Sigmoid colon (tissue), 7 donors: Measurements from ENCODE around the gene KLF11. TPM values are rescaled to one million over a fixed set of nuclear protein-coding genes. Genes with fewer than 3 reads are reported as not detected.

Experiments
- DNase-seq: peaks from one replicate; pipeline ENCODE4 v3.0.0-alpha.2; 2019
- H3K27ac ChIP-seq, 4 donors: fragments of 200-600 bp; sonication (generic); one replicate each; pipeline ENCODE4 v1.5.1; 2016 to 2019; ENCODE audit warnings: mild to moderate bottlenecking in 1 of 4
- H3K27me3 ChIP-seq, 3 donors: fragments of 200-600 bp; sonication (generic); one replicate each; pipeline ENCODE4 v1.5.1; 2019; ENCODE audit warnings: mild to moderate bottlenecking in 1 of 3
- H3K36me3 ChIP-seq, 4 donors: fragments of 200-600 bp; sonication (generic); one replicate each; pipeline ENCODE4 v1.5.1; 2016 to 2019
- H3K4me1 ChIP-seq, 4 donors: fragments of 200-600 bp; sonication (generic); one replicate each; pipeline ENCODE4 v1.5.1; 2017 to 2019
- H3K4me3 ChIP-seq, 4 donors: fragments of 200-600 bp; sonication (generic); one replicate each; pipeline ENCODE4 v1.5.1; 2017 to 2019; ENCODE audit warnings: mild to moderate bottlenecking in 2 of 4, moderate library complexity in 1 of 4
- H3K9me3 ChIP-seq, 4 donors: fragments of 200-600 bp in 3 of 4; sonication (generic) in 3 of 4; one replicate each; pipeline versions ENCODE4 v1.5.1 to v1.6.1; 2013 to 2019
- EP300 ChIP-seq, 4 donors: sonication (generic); formaldehyde crosslinking; IDR thresholded peaks; one replicate each; pipeline ENCODE4 v1.6.1; 2017; ENCODE audit warnings: antibody characterized with exemption in 4 of 4
- POLR2A ChIP-seq, 2 donors: fragments of 450-650 bp; IDR thresholded peaks; one replicate each; pipeline ENCODE4 v1.6.1; 2016; ENCODE audit warnings: antibody characterized with exemption in 2 of 2, mild to moderate bottlenecking in 2 of 2, moderate library complexity in 2 of 2
- POLR2AphosphoS5 ChIP-seq, 4 donors: sonication (generic); formaldehyde crosslinking; IDR thresholded peaks; one replicate each; pipeline ENCODE4 v1.6.1; 2017; ENCODE audit warnings: antibody characterized with exemption in 4 of 4
- WGBS, 2 donors: extraction: QIAGEN DNeasy Blood & Tissue Kit; methylation state at CpG; one replicate each; pipeline ENCODE4 v1.1.7; 2013; 5-methylcytosine and 5-hydroxymethylcytosine counted together
- intact Hi-C: fragments of 100-400 bp; cut with DNase I; formaldehyde crosslinking; loops from one replicate; pipeline ENCODE4 v1.15.1; 2023
- polyA plus RNA-seq, 3 donors: library from polyadenylated mRNA; stranded (reverse); fragments of 200-250 nt; gene quantifications; one replicate each; pipeline ENCODE4 v1.2.3, GENCODE V29; 2013
- total RNA-seq, 4 donors: library from RNA; depleted of rRNA; stranded (reverse); fragments of >200 nt; gene quantifications; one replicate each; pipeline ENCODE4 v1.1.0, GENCODE V29; 2016
- TF ChIP-seq, protein P1 (sequence below), 4 experiments: fragments of 450-650 bp in 3 of 4; fragments of 200-600 bp in 1 of 4; IDR thresholded peaks; one replicate each; pipeline ENCODE4 v1.5.1; 2016 to 2019; ENCODE audit warnings: antibody characterized with exemption in 4 of 4, mild to moderate bottlenecking in 3 of 4, moderate library complexity in 2 of 4
- donor health status: healthy with polysubstance abuse.
- donor health status: Bipolar disorder and iron deficiency.
- donor health status: healthy.

Gene KLF11
- total and polyA plus RNA-seq, 7 donors, result 3.9 to 41.3 (median 18.5) TPM

DNA sequence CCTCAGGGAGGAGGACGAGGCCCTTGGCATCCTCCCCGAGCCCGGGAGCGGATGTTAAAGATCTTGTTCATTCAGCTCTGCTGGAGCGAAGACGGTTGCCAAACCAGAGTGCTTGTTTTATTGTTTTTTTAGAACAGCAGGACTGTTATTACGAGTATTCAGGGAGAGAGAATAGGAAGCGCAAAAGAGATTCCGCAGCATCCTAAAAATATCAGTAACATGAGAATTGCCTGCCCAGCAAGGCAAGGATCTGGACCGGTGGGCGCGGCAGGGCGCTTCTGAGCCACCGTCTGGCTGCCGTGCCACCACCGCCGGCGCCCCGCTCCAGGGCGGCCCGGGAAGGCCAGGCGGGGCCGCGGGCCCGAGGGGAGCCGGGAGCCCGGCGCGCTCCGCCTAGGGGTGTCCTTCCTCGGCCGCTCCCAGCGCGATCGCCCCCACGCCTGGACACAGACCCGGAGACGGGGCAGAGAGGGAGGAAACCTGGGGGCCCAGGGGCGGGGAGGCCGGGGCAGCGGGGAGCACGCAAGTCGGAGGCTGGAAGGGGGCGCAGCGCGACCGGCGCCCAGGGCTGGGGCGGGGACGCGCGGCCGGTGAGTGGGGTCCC lies 36.0 kb downstream of the KLF11 start:
- H3K27me3 ChIP-seq, result peaks cover 0 to 2% (median 0%) of the 10 kb centered on the region in 3 donors
- peak; percentile 87 for DNase-seq
- H3K27ac ChIP-seq, result peak overlapping the region; percentile 92 to 97 (median 94)
- peak overlapping the region; percentile 45 to 83 (median 68) for H3K4me3 ChIP-seq
- TF ChIP-seq POLR2A (IDR thresholded peaks at IDR 0.05), result no peak
- TF ChIP-seq, protein P1, sequence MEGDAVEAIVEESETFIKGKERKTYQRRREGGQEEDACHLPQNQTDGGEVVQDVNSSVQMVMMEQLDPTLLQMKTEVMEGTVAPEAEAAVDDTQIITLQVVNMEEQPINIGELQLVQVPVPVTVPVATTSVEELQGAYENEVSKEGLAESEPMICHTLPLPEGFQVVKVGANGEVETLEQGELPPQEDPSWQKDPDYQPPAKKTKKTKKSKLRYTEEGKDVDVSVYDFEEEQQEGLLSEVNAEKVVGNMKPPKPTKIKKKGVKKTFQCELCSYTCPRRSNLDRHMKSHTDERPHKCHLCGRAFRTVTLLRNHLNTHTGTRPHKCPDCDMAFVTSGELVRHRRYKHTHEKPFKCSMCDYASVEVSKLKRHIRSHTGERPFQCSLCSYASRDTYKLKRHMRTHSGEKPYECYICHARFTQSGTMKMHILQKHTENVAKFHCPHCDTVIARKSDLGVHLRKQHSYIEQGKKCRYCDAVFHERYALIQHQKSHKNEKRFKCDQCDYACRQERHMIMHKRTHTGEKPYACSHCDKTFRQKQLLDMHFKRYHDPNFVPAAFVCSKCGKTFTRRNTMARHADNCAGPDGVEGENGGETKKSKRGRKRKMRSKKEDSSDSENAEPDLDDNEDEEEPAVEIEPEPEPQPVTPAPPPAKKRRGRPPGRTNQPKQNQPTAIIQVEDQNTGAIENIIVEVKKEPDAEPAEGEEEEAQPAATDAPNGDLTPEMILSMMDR (IDR thresholded peaks at IDR 0.05), result no peak
- TF ChIP-seq POLR2AphosphoS5 (IDR thresholded peaks at IDR 0.05), result no peak
- no peak for TF ChIP-seq EP300 (IDR thresholded peaks at IDR 0.05)
- 1% methylated on average over 53 of the region's 53 CpGs for WGBS, 2 donors
- H3K9me3 ChIP-seq, result no peaks in the 10 kb centered on the region
- H3K36me3 ChIP-seq, result no peaks in the 10 kb centered on the region
- H3K4me1 ChIP-seq, result peaks cover 0 to 45% (median 39%) of the 10 kb centered on the region in 4 donors
- intact Hi-C loops, result no loop called here

DNA sequence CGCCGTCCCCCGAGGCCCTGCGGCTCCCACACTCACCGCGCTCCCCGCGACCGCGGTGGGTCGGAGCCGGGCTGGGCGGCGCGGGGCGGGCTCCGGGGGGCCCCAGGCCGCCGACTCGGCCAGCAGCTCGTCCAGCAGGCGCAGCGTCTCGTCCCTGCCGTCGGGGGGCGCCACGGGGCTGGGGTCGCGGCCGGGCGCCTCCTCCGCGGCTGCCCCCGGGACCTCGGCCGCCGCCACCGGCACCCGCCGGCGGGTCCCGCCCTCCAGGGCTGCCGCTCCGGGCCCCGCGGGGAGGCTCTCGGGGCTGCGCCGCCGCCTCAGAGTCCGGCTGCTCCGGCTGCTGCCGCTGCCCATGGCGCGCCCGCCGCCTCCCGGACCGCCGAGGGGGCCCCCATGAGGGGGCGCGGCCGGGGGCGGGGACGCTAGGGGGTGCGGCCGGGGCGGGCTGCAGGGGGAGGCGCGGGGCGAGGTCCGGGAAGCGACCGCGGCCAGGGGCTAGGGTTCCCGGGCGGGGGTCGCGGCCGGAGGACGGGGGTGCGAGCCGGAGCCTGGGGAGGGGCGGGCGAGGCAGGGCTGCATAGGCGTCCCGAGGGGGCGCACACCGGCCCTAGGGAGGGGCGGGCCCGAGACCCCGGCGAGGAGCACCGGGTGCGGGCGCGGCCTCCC lies 36.7 kb downstream of the KLF11 start, which contains the start of gene CYS1:
CYS1 (minus strand) TSS at position 542 of the 666 bp plus-strand sequence; CDS start at position 354, 188 bp downstream.
- 0 to 1% methylated on average over 98 of the region's 98 CpGs for WGBS, 2 donors
- Histone ChIP-seq H3K36me3 (no peaks in the 10 kb centered on the region), H3K27me3 (peaks cover 0 to 2% (median 0%) of the 10 kb centered on the region in 3 donors), H3K4me3 (peak within 1 kb of the TSS; percentile 45 to 83 (median 68)), H3K9me3 (no peaks in the 10 kb centered on the region), H3K27ac (peak within 1 kb of the TSS; percentile 92 to 97 (median 94)), H3K4me1 (peaks cover 0 to 51% (median 40%) of the 10 kb centered on the region in 4 donors)
- no peak for DNase-seq
- TF ChIP-seq POLR2AphosphoS5 (IDR thresholded peaks at IDR 0.05) (no peak), EP300 (IDR thresholded peaks at IDR 0.05) (no peak), POLR2A (IDR thresholded peaks at IDR 0.05) (no peak)
- TF ChIP-seq, protein P1 (IDR thresholded peaks at IDR 0.05), result no peak
- intact Hi-C loops, result no loop called here

DNA sequence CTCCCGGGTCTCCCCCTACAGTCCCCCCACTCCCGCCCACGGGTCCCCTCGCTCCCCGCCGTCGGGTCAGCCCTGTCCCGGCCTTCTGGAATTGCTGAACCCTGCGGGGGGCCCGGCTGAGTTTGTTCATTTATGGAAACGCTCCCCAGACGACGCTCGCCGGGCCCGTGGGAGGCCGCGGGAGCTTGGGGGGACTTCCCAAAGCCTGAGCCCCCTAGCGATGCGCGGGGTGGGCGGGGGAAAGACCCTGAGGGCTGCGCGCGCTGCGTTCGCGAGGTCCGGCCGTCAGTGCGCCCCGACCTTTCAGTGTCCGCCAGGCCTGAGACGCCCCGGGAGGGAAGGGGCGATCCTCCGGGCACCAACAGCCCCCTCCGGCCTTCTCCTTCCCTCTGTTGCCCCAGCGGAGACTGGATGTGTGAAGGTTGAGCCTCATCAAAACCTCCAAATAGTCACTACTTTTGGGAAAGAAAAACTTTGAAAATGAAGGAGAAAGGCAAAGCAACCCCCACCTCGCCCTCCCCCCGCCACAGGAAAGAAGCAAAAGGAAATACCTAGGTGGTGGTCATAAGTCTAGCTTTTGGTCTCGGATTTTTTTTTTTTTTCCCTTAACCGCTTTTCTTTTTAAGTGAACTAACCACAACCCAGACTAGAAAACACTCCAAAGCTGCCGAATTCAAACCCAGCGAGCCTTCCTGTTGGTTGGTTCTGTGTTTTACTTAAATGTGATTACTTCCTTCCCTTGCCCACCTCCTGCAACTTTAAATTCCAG lies 37.4 kb downstream of the KLF11 start:
- intact Hi-C loops, result no loop called here
- 8 to 15% methylated on average over 45 of the region's 45 CpGs for WGBS, 2 donors
- peak; percentile 74 for DNase-seq
- Histone ChIP-seq H3K4me3 (peak overlapping the region; percentile 38 to 83 (median 68)), H3K36me3 (no peaks in the 10 kb centered on the region), H3K9me3 (no peaks in the 10 kb centered on the region), H3K4me1 (peaks cover 0 to 51% (median 40%) of the 10 kb centered on the region in 4 donors), H3K27me3 (peaks cover 0 to 2% (median 0%) of the 10 kb centered on the region in 3 donors), H3K27ac (peak overlapping the region; percentile 92 to 97 (median 94))
- no peak for TF ChIP-seq POLR2A (IDR thresholded peaks at IDR 0.05)

DNA sequence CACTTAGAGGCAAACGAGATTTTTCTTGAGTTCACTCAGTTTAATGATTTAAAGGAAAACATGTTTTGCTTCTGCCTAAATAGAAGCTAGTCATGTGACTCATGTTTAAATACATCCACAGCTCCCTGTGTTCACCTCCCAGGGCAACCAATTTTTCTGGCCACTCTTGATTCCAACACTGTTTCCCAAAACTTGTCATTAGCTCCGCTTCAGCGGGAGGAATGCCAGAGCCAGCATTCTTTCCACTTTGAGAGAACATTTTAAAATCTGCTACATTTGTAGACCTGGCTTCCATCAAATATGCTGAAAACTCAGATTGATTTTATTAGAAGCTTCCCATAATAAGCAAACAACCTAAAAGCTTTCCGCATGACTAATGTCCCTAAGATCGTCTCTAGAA lies 39.7 kb downstream of the KLF11 start:
- no peak for DNase-seq
- H3K27me3 ChIP-seq, result peaks cover 0 to 2% (median 0%) of the 10 kb centered on the region in 3 donors
- TF ChIP-seq, protein P1 (IDR thresholded peaks at IDR 0.05), result no peak
- TF ChIP-seq POLR2AphosphoS5 (IDR thresholded peaks at IDR 0.05), result peak in 2 of 4 donors; percentile 36 to 37
- H3K27ac ChIP-seq, result peak overlapping the region in 3 of 4 donors; percentile 8 to 64 (median 38)
- intact Hi-C loops, result no loop called here
- 60 to 65% methylated on average over 5 of the region's 5 CpGs for WGBS, 2 donors
- H3K4me1 ChIP-seq, result peaks cover 0 to 50% (median 38%) of the 10 kb centered on the region in 4 donors
- H3K36me3 ChIP-seq, result no peaks in the 10 kb centered on the region
- no peaks in the 10 kb centered on the region for H3K9me3 ChIP-seq
- H3K4me3 ChIP-seq, result no peak overlapping the region
